ENCODE data around the gene SETD5.
"Not testable (repeated sequence)": the region's sequence is repeated elsewhere in the genome, so short reads cannot be mapped to it uniquely, and the experiment has no call there.

The SETD5 gene

GRCh38 chr3:9473496-9474065 lies 76.2 kb downstream of the SETD5 start:
- DNase-seq, result no peak

GRCh38 chr3:9474482-9474881 lies 77.1 kb downstream of the SETD5 start:
- no peak for DNase-seq

- no peak for DNase-seq
Observed at GRCh38 chr3:9476935-9477334, 79.5 kb downstream of the SETD5 start.

- no peak for DNase-seq
Observed at GRCh38 chr3:9480265-9480664, 82.8 kb downstream of the SETD5 start.

- DNase-seq, result no peak
Observed at GRCh38 chr3:9485248-9485647, 87.8 kb downstream of the SETD5 start.

GRCh38 chr3:9491506-9491905 lies 94.1 kb downstream of the SETD5 start:
- DNase-seq, result no peak

GRCh38 chr3:9494036-9494435 lies 96.6 kb downstream of the SETD5 start:
- DNase-seq, result not testable (repeated sequence)

- DNase-seq, result no peak
Observed at GRCh38 chr3:9496893-9497292, 99.5 kb downstream of the SETD5 start.

GRCh38 chr3:9497821-9498565 lies 100.6 kb downstream of the SETD5 start:
- DNase-seq, result no peak

GRCh38 chr3:9498781-9499180 lies 101.4 kb downstream of the SETD5 start:
- no peak for DNase-seq

- DNase-seq, result no peak
Observed at GRCh38 chr3:9499455-9500107, 102.2 kb downstream of the SETD5 start.

- peak; percentile 56 for DNase-seq
Observed at GRCh38 chr3:9500108-9501050, 103.0 kb downstream of the SETD5 start.

- no peak for DNase-seq
Observed at GRCh38 chr3:9501226-9501625, 103.8 kb downstream of the SETD5 start.

- DNase-seq, result peak; percentile 71
Observed at GRCh38 chr3:9503283-9503682, 105.9 kb downstream of the SETD5 start.

GRCh38 chr3:9507586-9508578 lies 110.5 kb downstream of the SETD5 start:
- DNase-seq, result no peak

GRCh38 chr3:9508781-9509180 lies 111.4 kb downstream of the SETD5 start:
- DNase-seq, result no peak

- DNase-seq, result no peak
Observed at GRCh38 chr3:9512456-9513045, 115.1 kb downstream of the SETD5 start.

GRCh38 chr3:9514306-9514705 lies 116.9 kb downstream of the SETD5 start:
- no peak for DNase-seq

- DNase-seq, result no peak
Observed at GRCh38 chr3:9514956-9515355, 117.5 kb downstream of the SETD5 start.

GRCh38 chr3:9525078-9525477 lies 127.7 kb downstream of the SETD5 start:
- DNase-seq, result no peak

All from CD4-positive, alpha-beta T cell treated with Interleukin-6 for 4 hours (primary cell).